GM21390 (cell line): ENCODE data around the gene PCDHB10.

Experiments used
- ATAC-seq: cut with Tn5 transposase; IDR thresholded peaks from one replicate; pipeline ENCODE4 v1.9.1; 2021; ENCODE audit not compliant: unreplicated experiment

Gene PCDHB10

GRCh38 chr5:141236516-141237313 is 44.6 kb downstream of the PCDHB10 start:
- ATAC-seq: no peak

DNA sequence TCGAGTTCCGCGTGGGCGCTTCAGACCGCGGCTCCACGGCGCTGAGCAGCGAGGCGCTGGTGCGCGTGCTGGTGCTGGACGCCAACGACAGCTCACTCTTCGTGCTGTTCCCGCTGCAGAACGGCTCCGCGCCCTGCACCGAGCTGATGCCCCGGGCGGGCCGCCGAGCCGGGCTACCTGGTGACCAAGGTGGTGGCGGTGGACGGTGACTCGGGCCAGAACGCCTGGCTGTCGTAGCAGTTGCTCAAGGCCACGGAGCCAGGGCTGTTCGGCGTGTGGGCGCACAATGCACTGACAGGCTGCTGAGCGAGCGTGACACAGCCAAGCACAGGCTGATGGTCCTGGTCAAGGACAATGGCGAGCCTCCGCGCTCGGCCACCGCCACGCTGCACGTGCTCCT is 49.3 kb downstream of the PCDHB10 start:
- no peak for ATAC-seq
